ENCODE results near the gene MLIP. TPM values are rescaled to one million over a fixed set of nuclear protein-coding genes. Genes with fewer than 3 reads are reported as not detected.
A peak's percentile ranks its signal among the peaks of the same experiment; 100 is the strongest.
"Not testable (repeated sequence)": the region's sequence is repeated elsewhere in the genome, so short reads cannot be mapped to it uniquely, and the experiment has no call there.

Gene MLIP
- total and polyA plus RNA-seq, 4 donors, result 2.0 to 6.0 (median 3.2) TPM

- no peaks in the 10 kb centered on the region for H3K36me3 ChIP-seq (ENCODE audit: control insufficient read depth in 4 of 4, insufficient read depth in 3 of 4, low read depth in 1 of 4, low read length in 3 of 4)
- no peak overlapping the region for H3K4me3 ChIP-seq (ENCODE audit: low read depth in 1 of 3, low read length in 3 of 3)
- peaks cover 0 to 7% (median 3%) of the 10 kb centered on the region in 4 donors for H3K4me1 ChIP-seq (ENCODE audit: control insufficient read depth in 4 of 4, insufficient read depth in 4 of 4, low read length in 3 of 4)
- 90% methylated on average over 3 of the region's 3 CpGs for WGBS
- no peak overlapping the region for H3K9ac ChIP-seq (ENCODE audit: low read depth in 1 of 2, low read length in 2 of 2)
- DNase-seq (ENCODE audit: low spot score), result no peak
- TF ChIP-seq ATF3 (IDR thresholded peaks at IDR 0.05) (no peak), ZBTB33 (IDR thresholded peaks at IDR 0.05) (no peak), YY1 (IDR thresholded peaks at IDR 0.05) (no peak), FOXA2 (IDR thresholded peaks at IDR 0.05) (no peak), SP1 (IDR thresholded peaks at IDR 0.05) (no peak), TAF1 (conservative IDR thresholded peaks at IDR 0.05) (no peak), FOXA1 (IDR thresholded peaks at IDR 0.05) (no peak), NR2F2 (IDR thresholded peaks at IDR 0.05) (no peak), JUND (IDR thresholded peaks at IDR 0.05) (no peak)
- no peaks in the 10 kb centered on the region for H3K9me3 ChIP-seq (ENCODE audit: control insufficient read depth in 4 of 4, low read length in 3 of 4)
- H3K27ac ChIP-seq (ENCODE audit: low read depth in 1 of 2, low read length in 2 of 2), result no peak overlapping the region
- no peaks in the 10 kb centered on the region for H3K27me3 ChIP-seq (ENCODE audit: control insufficient read depth in 4 of 4, insufficient read depth in 4 of 4, low read length in 3 of 4)
Measured at GRCh38 chr6:54196905-54197304, 85.7 kb downstream of the MLIP start.

GRCh38 chr6:54198134-54198533 is 86.9 kb downstream of the MLIP start:
- 47% methylated on average over 3 of the region's 3 CpGs for WGBS
- Histone ChIP-seq H3K9me3 (ENCODE audit: control insufficient read depth in 4 of 4, low read length in 3 of 4) (no peaks in the 10 kb centered on the region), H3K4me1 (ENCODE audit: control insufficient read depth in 4 of 4, insufficient read depth in 4 of 4, low read length in 3 of 4) (peaks cover 0 to 7% (median 3%) of the 10 kb centered on the region in 4 donors), H3K27me3 (ENCODE audit: control insufficient read depth in 4 of 4, insufficient read depth in 4 of 4, low read length in 3 of 4) (no peaks in the 10 kb centered on the region), H3K9ac (ENCODE audit: low read depth in 1 of 2, low read length in 2 of 2) (no peak overlapping the region), H3K4me3 (ENCODE audit: low read depth in 1 of 3, low read length in 3 of 3) (no peak overlapping the region), H3K36me3 (ENCODE audit: control insufficient read depth in 4 of 4, insufficient read depth in 3 of 4, low read depth in 1 of 4, low read length in 3 of 4) (no peaks in the 10 kb centered on the region), H3K27ac (ENCODE audit: low read depth in 1 of 2, low read length in 2 of 2) (no peak overlapping the region)
- TF ChIP-seq SP1 (IDR thresholded peaks at IDR 0.05) (peak; percentile 86), JUND (IDR thresholded peaks at IDR 0.05) (peak; percentile 79 to 81), GABPA (IDR thresholded peaks at IDR 0.05 in 1 of 2, conservative IDR thresholded peaks at IDR 0.05 in 1 of 2) (peak in 1 of 2 donors; percentile 67), FOXA1 (IDR thresholded peaks at IDR 0.05) (peak; percentile 47), ATF3 (IDR thresholded peaks at IDR 0.05) (peak; percentile 95), CTCF (IDR thresholded peaks at IDR 0.05; ENCODE audit: low read depth, low read length, missing input control) (no peak), YY1 (IDR thresholded peaks at IDR 0.05) (peak; percentile 83), HNF4A (conservative IDR thresholded peaks at IDR 0.05) (peak; percentile 91 to 97), RXRA (IDR thresholded peaks at IDR 0.05) (peak; percentile 91 to 95), NR2F2 (IDR thresholded peaks at IDR 0.05) (peak; percentile 59), MAX (IDR thresholded peaks at IDR 0.05) (peak; percentile 78), HNF4G (IDR thresholded peaks at IDR 0.05) (peak; percentile 85), REST (IDR thresholded peaks at IDR 0.05) (peak; percentile 25), FOXA2 (IDR thresholded peaks at IDR 0.05) (peak; percentile 46), RAD21 (IDR thresholded peaks at IDR 0.05) (peak; percentile 50 to 62), EGR1 (IDR thresholded peaks at IDR 0.05; ENCODE audit: low read depth in 2 of 2) (peak in 1 of 2 donors; percentile 23), TAF1 (conservative IDR thresholded peaks at IDR 0.05) (no peak), ZBTB33 (IDR thresholded peaks at IDR 0.05) (peak; percentile 82)
- DNase-seq (ENCODE audit: low spot score), result no peak

GRCh38 chr6:54203474-54204035 is 92.3 kb downstream of the MLIP start:
- DNase-seq (ENCODE audit: low spot score), result not testable (repeated sequence)

More at GRCh38 chr6:54203474-54204035, 92.3 kb downstream of the MLIP start:
- not testable (repeated sequence) for H3K4me1 ChIP-seq (ENCODE audit: control insufficient read depth in 4 of 4, insufficient read depth in 4 of 4, low read length in 3 of 4); H3K36me3 ChIP-seq (ENCODE audit: control insufficient read depth in 4 of 4, insufficient read depth in 3 of 4, low read depth in 1 of 4, low read length in 3 of 4); H3K4me3 ChIP-seq (ENCODE audit: low read depth in 1 of 3, low read length in 3 of 3); H3K9ac ChIP-seq (ENCODE audit: low read depth in 1 of 2, low read length in 2 of 2); H3K27ac ChIP-seq (ENCODE audit: low read depth in 1 of 2, low read length in 2 of 2); H3K9me3 ChIP-seq (ENCODE audit: control insufficient read depth in 4 of 4, low read length in 3 of 4); H3K27me3 ChIP-seq (ENCODE audit: control insufficient read depth in 4 of 4, insufficient read depth in 4 of 4, low read length in 3 of 4)
- 97% methylated on average over 16 of the region's 16 CpGs for whole genome bisulfite sequencing
